HFF-Myc (cell line): ENCODE data around the gene CDC45.

ENCODE experiments used
- DNase-seq: peaks from one replicate; pipeline ENCODE4 v3.0.0-alpha.2; 2011; ENCODE audit warnings: low read depth; ENCODE audit errors: extremely low read depth
- H3K4me3 ChIP-seq: replicated peaks from 2 replicates; pipeline ENCODE4 v1.5.1; 2011; ENCODE audit warnings: low read depth, mild to moderate bottlenecking, control low read depth, low read length
- CTCF ChIP-seq: IDR thresholded peaks from 2 replicates; pipeline ENCODE4 v1.5.1; 2012; ENCODE audit warnings: mild to moderate bottlenecking, low read depth, low read length, control low read depth; ENCODE audit errors: missing control alignments

The CDC45 gene

GRCh38 chr22:19513823-19514222 lies 34.1 kb downstream of the CDC45 start:
- no peak for DNase-seq
- H3K4me3 ChIP-seq: no peak overlapping the region
- TF ChIP-seq CTCF: no peak

- no peak for DNase-seq
- no peak overlapping the region for H3K4me3 ChIP-seq
- TF ChIP-seq CTCF: no peak
Observed at GRCh38 chr22:19514831-19515565, 35.3 kb downstream of the CDC45 start.

- no peak overlapping the region for H3K4me3 ChIP-seq
- no peak for DNase-seq
- TF ChIP-seq CTCF: no peak
Observed at GRCh38 chr22:19515654-19516377, 36.1 kb downstream of the CDC45 start.

GRCh38 chr22:19516378-19517170 lies 36.9 kb downstream of the CDC45 start:
- no peak overlapping the region for H3K4me3 ChIP-seq
- DNase-seq: no peak
- no peak for TF ChIP-seq CTCF

- H3K4me3 ChIP-seq: no peak overlapping the region
- DNase-seq: no peak
- TF ChIP-seq CTCF: no peak
Observed at GRCh38 chr22:19517171-19517500, 37.4 kb downstream of the CDC45 start.

- DNase-seq: no peak
- H3K4me3 ChIP-seq: no peak overlapping the region
- TF ChIP-seq CTCF: no peak
Observed at GRCh38 chr22:19517919-19518611, 38.3 kb downstream of the CDC45 start.
